ENCODE data around the gene KCNC4.

The KCNC4 gene

GRCh38 chr1:110209715-110210603 is at the start of gene KCNC4:
Gene KCNC4, plus strand, starts transcription at chr1:110210314. Its CDS starts 1,186 bp downstream, at chr1:110211500.
- DNase-seq (ENCODE audit: low read depth), result no peak

GRCh38 chr1:110160538-110161100 is 49.5 kb upstream of the KCNC4 start:
- DNase-seq (ENCODE audit: low read depth), result no peak

GRCh38 chr1:110161165-110161564 is 48.9 kb upstream of the KCNC4 start:
- DNase-seq (ENCODE audit: low read depth), result no peak

- DNase-seq (ENCODE audit: low read depth), result no peak
Observed at GRCh38 chr1:110161849-110162248, 48.3 kb upstream of the KCNC4 start.

GRCh38 chr1:110163591-110163990 is 46.5 kb upstream of the KCNC4 start:
- DNase-seq (ENCODE audit: low read depth), result no peak

GRCh38 chr1:110164725-110165350 is 45.3 kb upstream of the KCNC4 start:
- DNase-seq (ENCODE audit: low read depth), result no peak

GRCh38 chr1:110165761-110166231 is 44.3 kb upstream of the KCNC4 start:
- no peak for DNase-seq (ENCODE audit: low read depth)

GRCh38 chr1:110166861-110167260 is 43.3 kb upstream of the KCNC4 start:
- no peak for DNase-seq (ENCODE audit: low read depth)

GRCh38 chr1:110170766-110171733 is 39.1 kb upstream of the KCNC4 start:
- DNase-seq (ENCODE audit: low read depth), result no peak

- no peak for DNase-seq (ENCODE audit: low read depth)
Observed at GRCh38 chr1:110172001-110172400, 38.1 kb upstream of the KCNC4 start.

- DNase-seq (ENCODE audit: low read depth), result no peak
Observed at GRCh38 chr1:110173466-110174105, 36.5 kb upstream of the KCNC4 start.

- no peak for DNase-seq (ENCODE audit: low read depth)
Observed at GRCh38 chr1:110174961-110175360, 35.2 kb upstream of the KCNC4 start.

- DNase-seq (ENCODE audit: low read depth), result no peak
Observed at GRCh38 chr1:110176299-110176956, 33.7 kb upstream of the KCNC4 start.

GRCh38 chr1:110177775-110178174 is 32.3 kb upstream of the KCNC4 start:
- no peak for DNase-seq (ENCODE audit: low read depth)

- no peak for DNase-seq (ENCODE audit: low read depth)
Observed at GRCh38 chr1:110183642-110184167, 26.4 kb upstream of the KCNC4 start.

- DNase-seq (ENCODE audit: low read depth), result no peak
Observed at GRCh38 chr1:110184446-110184845, 25.7 kb upstream of the KCNC4 start.

GRCh38 chr1:110185181-110185580 is 24.9 kb upstream of the KCNC4 start:
- no peak for DNase-seq (ENCODE audit: low read depth)

- DNase-seq (ENCODE audit: low read depth), result no peak
Observed at GRCh38 chr1:110186558-110186957, 23.6 kb upstream of the KCNC4 start.

GRCh38 chr1:110187139-110187890 is 22.8 kb upstream of the KCNC4 start:
- DNase-seq (ENCODE audit: low read depth), result no peak

Data from non-pigmented ciliary epithelial cell (primary cell).